Inflammatory macrophage treated with lipopolysaccharide for 4 hours (primary cell): ENCODE data around the gene GNS.

Source experiments
- DNase-seq: peaks from one replicate; pipeline ENCODE4 v3.0.0-alpha.2; 2020

The GNS gene

DNA sequence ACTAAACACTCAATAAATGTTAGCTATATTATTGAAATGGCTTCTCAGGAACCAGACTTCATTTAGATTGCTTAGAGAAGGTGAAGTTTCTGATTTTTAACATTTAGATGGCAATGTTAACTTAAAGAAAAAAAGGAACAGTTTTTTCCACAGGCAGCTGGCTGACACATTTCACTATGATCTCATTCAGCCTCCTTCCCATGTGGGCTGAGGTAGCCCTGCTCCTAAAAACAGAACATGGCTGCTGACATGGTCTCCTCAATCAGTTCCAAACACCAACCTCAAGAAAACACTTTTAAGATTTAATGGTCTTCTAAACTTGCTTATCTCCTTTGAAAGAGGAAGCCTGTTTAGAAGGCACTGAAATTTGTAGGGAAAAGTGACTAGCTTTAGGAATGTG lies 23.8 kb downstream of the GNS start:
- peak; percentile 69 for DNase-seq

DNA sequence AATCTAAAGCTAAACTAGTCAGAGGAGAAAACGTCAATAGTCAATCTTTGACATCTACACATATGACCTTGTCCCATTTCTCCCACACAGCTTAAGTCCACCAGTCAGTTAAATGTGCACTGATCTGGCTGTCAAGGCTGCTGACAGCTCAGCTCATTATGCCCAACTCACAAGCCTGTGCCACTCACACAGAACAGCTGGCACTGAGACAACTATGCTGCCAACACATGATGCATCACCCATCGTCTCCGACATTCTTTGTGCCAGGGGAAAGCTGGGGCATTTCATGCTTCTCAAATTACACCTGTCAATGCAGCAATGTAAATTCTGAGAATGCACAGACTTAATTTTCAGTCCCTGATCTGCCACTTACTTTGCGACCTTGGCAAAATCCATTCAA lies 25.3 kb downstream of the GNS start:
- DNase-seq, result no peak

DNA sequence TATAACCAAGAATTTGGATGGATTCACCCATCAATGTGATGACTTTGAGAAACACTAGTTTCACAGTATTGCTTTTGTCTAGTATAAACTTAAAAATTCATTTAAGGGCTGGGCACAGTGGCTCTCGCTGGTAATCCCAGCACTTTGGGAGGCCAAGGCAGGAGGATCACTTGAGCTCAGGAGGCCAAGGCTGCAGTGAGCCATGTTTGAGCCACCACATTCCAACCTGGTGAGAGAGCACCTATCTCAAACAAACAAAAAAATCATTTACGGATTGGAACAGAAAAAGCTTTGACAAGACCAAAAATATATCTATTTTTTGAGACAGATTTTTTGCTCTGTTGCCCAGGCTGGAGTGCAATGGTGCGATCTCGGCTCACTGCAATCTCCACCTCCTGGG lies 27.5 kb downstream of the GNS start:
- no peak for DNase-seq

DNA sequence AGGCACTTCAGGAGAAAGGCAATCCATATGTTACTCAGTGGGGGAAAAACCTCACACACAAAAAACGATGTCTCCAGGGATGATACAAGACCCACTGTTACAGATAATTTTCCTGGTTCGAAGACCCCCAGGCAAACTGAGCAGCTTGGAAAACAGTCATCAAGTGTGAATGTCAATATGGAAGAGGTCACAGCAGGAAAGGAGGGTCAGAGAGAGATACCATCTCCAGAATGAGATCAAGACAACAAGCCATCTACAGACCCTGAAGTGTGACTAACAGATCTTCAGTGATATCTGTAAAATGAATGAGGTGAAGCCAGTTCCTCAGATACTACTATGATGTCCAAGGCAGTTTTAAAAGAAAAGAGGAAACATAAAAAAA lies 28.6 kb downstream of the GNS start:
- DNase-seq, result no peak

DNA sequence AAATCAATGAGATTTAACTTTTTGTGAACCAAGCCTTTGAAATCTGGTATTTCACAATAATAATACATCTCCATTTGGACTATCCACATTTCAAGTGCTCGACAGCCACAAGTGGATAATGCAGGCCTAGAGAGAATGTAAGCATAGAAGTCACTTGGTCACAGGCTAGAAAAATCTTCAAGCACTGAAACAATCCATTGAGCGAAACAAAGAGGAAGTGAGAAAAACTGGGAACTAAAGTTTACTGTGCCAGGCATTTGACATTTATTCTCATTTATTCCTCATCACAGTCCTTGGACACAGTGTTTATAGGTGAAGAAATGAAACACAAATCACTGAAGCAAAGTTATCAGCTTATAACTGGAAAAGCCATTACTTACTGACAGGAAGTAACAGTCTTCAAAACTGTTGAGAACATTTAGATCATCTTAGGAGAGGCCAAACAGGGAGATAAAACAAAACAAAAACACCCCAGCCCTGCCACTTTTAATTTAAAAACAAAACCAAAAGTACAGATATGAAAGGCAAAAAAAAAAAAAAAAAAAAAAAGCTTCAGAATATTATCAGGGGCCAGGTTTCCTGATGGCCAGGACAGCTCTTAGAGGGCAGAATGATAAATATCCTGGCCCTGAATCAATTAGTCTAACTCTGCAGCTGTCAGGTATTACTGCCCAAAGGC lies 29.2 kb downstream of the GNS start:
- peak; percentile 73 for DNase-seq

DNA sequence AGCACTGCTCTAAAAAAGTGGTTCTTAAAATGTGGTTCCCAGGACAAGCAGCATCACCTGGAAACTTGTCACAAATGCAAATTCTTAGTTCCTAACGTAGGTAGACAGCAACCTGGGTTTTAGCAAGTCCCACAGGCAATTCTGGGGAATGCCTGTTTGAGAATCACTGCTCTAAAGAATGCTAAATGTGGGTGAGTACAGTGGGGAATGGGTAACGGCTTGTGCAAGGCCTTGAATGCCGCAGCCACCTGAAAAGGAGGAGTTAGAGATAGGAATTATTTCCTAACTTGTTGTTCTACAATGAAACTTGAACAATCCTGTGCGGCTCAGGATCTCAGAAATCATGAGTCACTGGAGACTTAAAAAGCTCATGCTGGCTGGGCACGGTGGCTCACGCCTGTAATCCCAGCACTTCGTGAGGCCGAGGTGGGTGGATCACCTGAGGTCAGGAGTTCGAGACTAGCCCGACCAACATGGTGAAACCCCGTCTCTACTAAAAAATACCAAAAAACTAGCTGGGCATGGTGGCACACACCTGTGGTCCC lies 34.9 kb downstream of the GNS start:
- DNase-seq, result no peak

DNA sequence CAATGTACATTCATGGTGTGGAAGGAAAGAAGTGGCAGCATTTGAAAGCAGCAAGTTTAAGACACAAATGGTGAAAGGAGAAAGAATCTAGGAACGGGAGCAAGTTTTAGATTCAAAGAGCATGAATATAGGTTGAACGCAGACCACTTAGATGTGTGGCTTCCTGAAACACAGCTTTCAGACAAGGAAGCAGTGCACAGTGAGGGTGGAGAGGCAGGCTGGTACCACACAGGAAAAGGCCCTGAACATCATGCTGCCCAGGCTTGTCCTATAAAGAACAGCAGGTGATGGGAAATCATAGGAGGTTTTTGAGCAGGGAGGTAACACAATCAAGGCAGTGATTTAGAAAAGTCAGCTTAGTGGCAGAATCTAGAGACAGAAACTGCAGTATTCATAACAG lies 35.6 kb downstream of the GNS start:
- DNase-seq, result no peak

DNA sequence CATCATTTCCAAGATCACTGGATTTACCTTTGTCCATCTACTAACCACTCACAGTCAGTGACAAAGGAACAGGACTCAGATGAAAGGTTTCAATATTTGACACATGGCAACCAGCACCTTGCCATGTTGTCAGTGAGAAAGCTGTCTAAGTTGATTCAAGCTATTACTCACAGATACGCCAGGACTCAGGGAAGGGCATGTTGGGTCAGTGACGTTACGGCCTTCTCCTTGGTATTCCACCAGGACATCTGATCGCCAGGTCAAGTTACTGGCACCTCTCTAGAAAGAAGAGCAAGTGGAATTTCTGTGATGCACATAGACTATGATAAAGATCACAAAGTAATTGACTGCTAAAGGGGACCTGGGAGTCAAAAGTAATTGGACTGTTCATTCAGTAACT lies 36.4 kb downstream of the GNS start:
- DNase-seq, result no peak

DNA sequence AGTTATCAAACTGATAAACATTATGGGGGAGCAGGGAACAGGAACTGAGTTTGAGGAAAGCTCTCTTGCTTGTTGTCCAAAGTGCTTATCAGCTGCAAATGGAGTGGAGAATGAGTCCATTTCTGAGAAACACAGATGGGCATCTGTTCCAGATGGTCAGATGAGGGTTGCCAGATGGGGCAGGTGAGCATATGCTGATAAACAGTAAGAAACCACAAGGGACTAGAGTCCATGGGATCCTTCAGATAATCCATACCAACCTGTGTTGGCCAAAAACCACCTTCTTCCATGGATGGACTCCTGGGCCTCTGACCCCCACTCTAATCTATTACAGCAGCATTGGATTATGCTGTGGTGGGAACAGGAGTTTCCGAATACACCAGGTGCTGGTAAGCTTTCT lies 38.3 kb downstream of the GNS start:
- no peak for DNase-seq

DNA sequence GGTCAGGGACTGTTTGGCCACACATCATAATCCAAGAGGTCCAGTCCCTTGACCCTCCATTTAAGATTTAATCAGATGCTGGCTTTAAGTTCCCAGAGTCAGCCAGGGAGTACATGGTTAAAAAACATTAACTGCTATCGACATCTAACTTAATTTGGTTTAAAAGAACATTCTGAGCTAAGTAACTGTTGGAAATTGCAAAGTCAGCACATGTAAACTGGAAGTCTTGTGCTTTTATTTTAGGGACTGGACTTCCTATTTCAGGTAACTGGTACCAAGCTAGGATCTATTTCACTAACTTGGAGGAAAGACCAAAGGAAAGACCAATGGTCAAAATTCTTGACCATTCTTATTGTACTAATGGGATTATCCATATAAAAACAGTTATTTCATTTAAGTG lies 40.6 kb downstream of the GNS start:
- no peak for DNase-seq

DNA sequence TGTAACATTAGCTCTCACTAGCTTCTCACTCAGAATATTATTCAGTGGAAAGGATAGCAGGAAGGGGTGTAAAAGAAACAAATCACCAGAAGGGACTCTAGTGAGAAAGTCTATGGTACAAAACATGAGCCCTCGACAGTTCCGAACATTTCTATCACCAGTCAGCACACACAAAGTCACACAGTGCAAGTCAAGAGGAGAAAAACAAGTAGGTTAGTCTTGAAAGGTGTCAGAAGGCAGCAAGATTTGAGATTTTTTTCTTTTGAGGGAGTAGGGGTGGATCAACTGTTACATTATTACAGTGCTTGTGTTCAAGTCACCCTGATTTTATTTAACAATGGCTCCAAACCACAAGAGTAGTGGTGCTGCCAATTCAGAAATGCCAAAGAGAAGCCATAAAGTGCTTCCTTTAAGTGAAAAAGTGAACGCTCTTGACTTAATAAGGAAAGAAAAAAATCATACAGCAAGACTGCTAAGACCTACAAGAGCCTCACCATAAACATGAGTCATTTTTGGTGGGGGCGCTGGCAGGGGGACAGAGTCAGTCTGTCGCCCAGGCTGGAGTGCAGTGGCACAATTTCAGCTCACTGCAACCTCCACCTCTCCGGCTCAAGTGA lies 42.3 kb downstream of the GNS start:
- DNase-seq, result no peak

DNA sequence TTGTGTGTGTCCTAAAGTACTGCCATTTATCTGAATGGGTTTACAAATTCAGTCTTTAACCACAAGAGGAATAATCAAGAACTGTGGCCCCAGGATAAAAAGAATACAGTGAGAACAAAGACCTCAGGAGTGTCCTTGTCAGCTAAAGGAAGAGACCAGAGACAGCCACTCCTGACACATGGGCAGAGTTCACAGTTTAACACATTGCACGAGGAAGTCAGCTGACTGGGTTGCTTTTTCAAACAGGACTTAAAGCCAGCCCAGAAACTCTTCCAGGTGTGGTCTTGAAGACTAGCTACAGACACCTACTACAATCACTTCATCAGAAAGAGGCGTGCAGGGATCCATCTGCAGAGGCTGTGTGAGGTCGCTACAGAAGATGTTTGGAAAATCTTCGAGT lies 42.8 kb downstream of the GNS start:
- DNase-seq, result no peak

DNA sequence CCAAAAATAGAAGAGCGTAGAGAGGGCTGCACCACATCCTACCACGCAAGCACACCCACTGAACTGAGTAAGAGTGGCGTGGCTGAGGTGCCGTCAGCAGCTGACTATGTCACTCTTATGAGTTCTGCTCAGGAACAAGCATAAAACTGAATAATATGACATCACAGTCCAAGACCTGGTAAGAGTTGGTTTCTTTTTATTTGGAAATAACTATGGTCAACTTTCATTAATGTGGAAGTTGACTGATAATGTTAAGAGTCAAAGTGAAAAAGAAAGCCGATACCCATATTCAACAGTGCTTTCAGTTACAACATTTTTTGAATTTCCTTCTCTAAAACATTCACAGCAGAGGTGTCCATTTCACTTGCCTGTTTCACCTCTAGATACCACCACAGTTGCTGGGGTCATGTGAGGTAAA lies 44.6 kb downstream of the GNS start:
- DNase-seq, result peak; percentile 97

DNA sequence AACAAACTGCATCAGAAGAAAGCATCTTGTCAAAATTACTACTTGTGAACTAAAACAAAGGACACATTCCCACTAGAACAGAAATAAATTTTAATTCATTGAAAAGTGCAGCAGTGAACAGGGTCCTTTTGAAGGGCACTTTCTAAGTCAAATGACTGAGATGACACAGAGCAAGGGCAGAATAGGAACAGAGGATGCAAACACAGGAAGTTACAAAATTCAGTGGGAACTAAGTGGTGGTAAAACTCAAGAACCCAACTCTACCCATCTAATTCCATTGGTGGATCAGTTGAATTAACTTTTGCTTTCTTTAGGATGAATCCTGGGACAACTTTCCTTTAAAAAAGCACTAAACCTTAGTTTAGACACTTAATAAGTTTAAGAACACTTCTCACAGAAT lies 45.8 kb downstream of the GNS start:
- DNase-seq, result peak; percentile 69

DNA sequence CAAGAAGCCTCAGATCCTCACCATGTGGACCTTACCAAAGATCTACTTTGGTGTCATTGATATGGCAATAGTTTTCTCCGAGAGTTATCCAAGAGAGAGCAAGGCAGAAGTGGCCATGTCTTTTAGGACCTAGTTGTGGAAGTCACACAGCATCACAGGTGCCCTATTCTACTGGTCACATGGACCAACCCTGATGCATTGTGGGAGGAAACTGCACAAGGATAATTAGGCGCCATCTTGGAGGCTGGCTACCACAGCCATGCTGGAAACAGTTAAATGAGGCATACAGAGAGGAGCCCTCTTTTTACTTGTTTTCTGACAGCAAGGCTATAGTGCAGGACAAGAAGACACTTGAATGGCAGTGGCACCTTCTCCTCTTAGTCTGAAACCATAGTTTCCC lies 49.8 kb downstream of the GNS start:
- no peak for DNase-seq

DNA sequence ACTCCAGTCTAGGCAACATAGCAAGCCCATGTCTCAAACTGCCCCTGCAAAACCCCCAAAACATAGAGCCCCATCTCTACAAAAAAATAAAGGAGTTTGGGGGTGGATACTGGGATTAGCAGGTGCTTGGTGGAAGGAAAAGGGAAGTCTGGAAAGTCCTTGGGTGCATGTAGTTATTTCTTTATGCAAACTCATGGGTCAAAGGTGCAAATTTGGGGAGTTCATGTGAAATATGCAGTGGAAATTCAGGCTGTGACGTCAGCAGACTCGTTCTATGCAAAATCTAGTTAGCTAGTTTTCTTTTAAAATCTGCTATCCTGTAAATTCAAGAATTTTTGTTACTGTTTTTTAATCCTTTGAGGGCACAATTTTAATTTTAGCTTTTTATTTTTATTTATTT lies 51.3 kb downstream of the GNS start:
- DNase-seq, result peak; percentile 43

DNA sequence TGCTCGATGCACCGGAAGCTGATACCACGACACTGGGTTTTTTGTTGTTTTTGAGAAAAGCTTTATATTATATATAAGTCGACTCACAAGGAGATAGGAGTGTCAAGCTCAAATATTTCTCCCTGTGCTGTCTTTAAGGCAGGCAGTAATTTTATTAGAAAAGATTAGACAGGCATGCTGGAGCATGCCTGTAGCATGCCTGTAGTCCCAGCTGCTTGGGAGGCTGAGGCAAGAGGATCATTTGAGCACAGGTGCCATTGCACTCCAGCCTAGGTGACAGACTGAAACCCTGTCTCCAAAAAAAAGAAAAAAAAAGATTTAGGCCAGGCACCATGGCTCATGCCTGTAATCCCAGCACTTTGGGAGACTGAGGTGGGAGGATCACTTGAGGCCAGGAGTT lies 51.8 kb downstream of the GNS start:
- no peak for DNase-seq

DNA sequence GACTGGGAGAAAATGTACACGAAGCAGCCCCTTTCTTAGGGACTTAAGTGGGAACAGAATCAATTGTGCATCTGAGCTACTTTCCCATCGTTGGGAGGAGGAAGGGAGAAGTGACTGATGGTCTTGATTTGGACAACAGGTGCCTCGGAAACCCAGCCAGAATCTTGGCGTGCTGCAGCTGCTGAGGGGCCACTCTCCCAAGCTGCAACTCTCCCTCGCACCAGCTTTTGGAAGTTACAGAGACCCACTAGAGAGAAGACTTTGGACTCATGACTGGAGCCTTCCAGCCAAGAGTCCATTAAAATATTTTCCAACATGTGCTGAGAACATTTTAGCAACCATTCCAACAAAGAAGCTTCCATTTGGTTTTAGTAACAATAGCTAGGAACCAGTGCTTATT lies 52.3 kb downstream of the GNS start:
- no peak for DNase-seq

DNA sequence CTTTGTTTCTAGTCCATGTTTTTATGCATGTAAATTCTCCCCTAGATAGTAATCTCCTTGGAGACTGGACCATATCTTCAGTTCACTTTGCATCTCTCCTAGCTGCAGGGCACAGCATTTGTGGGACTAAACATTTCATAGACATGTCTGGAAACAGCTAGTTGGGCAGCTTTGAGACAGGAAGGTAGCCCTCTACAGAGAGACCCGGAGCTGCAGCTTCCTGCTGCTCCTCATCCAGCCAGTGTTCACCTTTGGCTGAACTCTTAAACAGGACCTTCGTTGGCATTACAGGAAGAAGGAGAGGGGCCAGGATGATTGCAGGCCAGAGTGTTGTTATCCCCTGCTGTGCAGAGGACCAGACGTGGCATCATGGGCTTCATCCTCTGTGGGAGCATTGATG lies 52.9 kb downstream of the GNS start:
- DNase-seq, result no peak

DNA sequence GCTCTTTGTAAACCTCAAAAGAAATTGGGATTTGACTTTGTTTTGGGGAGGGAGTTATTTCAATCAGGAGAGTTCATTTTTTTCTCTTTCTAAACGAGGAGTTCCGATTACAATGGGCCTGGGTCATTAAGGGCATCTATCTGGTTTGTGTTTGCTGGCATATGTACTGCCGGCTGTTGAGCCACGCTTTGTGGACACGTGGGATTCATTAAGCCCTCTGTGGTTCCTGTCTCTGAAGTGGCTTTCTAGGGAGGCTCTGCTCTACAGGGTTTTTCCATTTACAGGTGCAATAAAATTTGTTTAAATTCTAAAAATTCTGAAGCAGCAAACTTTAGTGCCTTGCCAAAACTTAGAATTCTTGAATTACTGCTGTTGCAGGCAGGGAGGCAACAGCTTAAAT lies 57.9 kb downstream of the GNS start:
- DNase-seq, result no peak

DNA sequence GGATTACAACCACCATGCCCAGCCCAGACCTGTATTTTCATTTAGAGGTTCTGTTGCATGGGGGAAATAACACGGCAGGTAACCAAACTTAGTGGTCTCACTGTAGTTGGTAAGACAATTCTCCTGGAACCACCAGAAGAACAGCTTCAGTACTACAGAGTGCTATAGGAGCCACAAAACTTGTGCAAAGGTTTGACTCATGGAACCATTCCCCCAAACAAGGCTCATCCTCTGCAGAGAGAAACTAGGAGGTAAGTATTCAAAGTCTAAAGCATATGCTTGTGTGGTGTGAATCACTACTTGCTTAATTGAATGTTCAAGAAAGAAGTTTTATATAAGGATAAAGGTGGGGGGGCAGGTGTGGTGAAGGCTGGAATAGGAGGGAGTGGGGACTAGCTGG lies 58.7 kb downstream of the GNS start:
- no peak for DNase-seq

DNA sequence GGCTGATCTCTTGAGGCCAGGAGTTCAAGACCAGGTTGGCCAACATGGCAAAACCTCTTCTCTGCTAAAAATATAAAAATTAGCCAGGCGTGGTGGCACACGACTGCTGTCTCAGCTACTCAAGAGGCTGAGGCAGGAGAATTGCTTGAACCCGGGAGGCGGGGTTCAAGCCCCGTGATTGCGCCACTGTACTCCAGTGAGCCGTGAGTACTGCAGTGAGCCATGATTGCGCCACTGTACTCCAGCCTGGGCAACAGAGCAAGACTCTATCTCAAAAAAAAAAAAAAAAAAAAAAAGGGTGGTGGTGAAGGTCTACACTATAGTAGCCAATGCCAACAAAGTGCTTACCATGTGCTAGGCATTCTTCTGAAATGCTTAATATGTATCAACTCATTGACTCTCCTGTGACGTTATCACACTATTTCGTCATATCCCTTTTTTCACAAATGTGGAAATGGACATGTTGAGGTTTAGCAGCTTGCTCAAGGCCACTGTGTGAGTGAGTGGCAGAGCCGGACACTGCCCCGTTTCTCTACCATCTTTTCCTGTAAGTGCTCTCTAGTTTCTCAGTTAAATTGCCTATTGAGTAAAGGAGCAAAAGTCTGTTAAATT lies 59.6 kb downstream of the GNS start:
- DNase-seq, result peak; percentile 97

DNA sequence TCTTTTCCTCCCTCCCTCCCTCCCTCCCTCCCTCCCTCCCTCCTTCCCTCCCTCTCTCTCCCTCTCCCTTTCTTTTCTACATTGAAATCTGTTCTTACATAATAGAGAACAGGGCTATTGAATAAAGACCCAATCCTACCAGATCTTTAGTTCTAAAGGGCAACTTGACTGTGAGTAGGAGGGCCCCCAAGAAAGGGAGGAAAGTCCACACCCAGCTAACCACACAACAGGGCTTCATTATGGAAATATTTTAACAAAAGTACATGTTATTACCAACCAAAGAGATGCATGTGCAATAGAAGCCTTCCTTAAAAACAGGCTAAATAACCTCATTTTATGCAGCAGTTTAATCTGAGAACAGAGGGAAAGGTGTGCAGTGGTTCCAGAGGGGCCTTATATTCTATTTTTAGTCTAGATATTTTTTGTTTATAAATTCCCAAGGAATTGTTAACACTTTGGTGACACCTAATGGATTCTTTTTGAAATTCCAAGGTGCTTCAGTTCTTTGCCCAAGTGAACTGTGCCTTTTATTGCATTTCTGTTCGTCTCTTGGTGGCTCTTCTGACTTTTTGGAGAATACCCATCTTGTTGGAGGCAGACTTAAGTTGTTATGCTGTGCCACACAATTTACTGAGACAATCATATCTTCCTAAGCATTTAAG lies 63.0 kb downstream of the GNS start:
- peak; percentile 40 for DNase-seq

DNA sequence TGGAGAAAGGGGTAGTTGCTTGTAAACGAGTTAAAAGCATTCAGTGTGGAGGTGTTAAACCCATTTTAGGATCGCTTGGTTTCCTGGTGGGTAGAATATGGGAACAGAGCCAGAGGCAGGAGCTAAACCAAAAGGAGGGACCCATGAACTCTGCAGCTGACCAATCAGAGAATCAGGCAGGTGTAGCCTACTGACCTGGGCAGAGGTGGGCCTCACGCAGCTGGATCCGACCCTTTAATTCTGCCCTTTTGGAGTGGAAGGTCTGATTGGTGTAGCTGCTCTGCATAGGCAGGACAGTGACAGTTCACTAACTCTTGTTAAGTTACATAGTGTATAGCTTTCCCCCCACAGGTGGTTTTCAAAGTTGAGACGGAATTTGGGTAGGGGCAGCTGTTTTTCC lies 63.7 kb downstream of the GNS start:
- DNase-seq, result no peak
